Medulla oblongata (tissue), 1 donor: ENCODE measurements around the gene NR1D1.
"Not testable (repeated sequence)": the region's sequence is repeated elsewhere in the genome, so short reads cannot be mapped to it uniquely, and the experiment has no call there.

Source experiments
- DNase-seq: peaks from one replicate; pipeline ENCODE4 v3.0.0-alpha.2; 2015; ENCODE audit errors: extremely low spot score

Gene NR1D1

GRCh38 chr17:40100419-40100668 lies at the start of gene NR1D1:
TSS of gene NR1D1 (minus strand) at chr17:40100589. CDS start at chr17:40100094, 495 bp downstream.
- DNase-seq: no peak

- DNase-seq: no peak
Measured at GRCh38 chr17:40148527-40148926, 48.1 kb upstream of the NR1D1 start.

- no peak for DNase-seq
Measured at GRCh38 chr17:40145476-40145875, 45.1 kb upstream of the NR1D1 start.

GRCh38 chr17:40143166-40143565 lies 42.8 kb upstream of the NR1D1 start:
- DNase-seq: not testable (repeated sequence)

- no peak for DNase-seq
Measured at GRCh38 chr17:40139566-40140058, 39.2 kb upstream of the NR1D1 start.

GRCh38 chr17:40135817-40136216 lies 35.4 kb upstream of the NR1D1 start:
- DNase-seq: no peak

GRCh38 chr17:40134184-40134583 lies 33.8 kb upstream of the NR1D1 start:
- no peak for DNase-seq

- DNase-seq: peak; percentile 76
Measured at GRCh38 chr17:40130352-40131042, 30.1 kb upstream of the NR1D1 start.

GRCh38 chr17:40129498-40129897 lies 29.1 kb upstream of the NR1D1 start:
- no peak for DNase-seq

GRCh38 chr17:40124279-40125141 lies 24.1 kb upstream of the NR1D1 start:
- no peak for DNase-seq

GRCh38 chr17:40123811-40124114 lies 23.4 kb upstream of the NR1D1 start:
- DNase-seq: no peak

GRCh38 chr17:40122999-40123810 lies 22.8 kb upstream of the NR1D1 start:
- DNase-seq: no peak

- DNase-seq: no peak
Measured at GRCh38 chr17:40122136-40122998, 22.0 kb upstream of the NR1D1 start.

GRCh38 chr17:40121181-40122135 lies 21.1 kb upstream of the NR1D1 start, which contains the start of gene MSL1:
TSS of gene MSL1 (plus strand) at chr17:40121971. CDS start at chr17:40122613, 642 bp downstream.
- peak; percentile 85 for DNase-seq

GRCh38 chr17:40115101-40115436 lies 14.7 kb upstream of the NR1D1 start:
- no peak for DNase-seq

GRCh38 chr17:40113907-40114245 lies 13.5 kb upstream of the NR1D1 start:
- no peak for DNase-seq

- peak; percentile 98 for DNase-seq
Measured at GRCh38 chr17:40113110-40113906, 12.9 kb upstream of the NR1D1 start.

- no peak for DNase-seq
Measured at GRCh38 chr17:40112718-40113109, 12.3 kb upstream of the NR1D1 start.

- DNase-seq: no peak
Measured at GRCh38 chr17:40112191-40112711, 11.9 kb upstream of the NR1D1 start.
